Measurements from ENCODE around the gene AGMO. TPM values are rescaled to one million over a fixed set of nuclear protein-coding genes. Genes with fewer than 3 reads are reported as not detected.

Gene AGMO
- total and polyA plus RNA-seq, 2 donors from 2014 or later, result 1.4 to 4.5 TPM

GRCh38 chr7:15279640-15280039 lies 282.2 kb downstream of the AGMO start:
- TF ChIP-seq, protein P1, sequence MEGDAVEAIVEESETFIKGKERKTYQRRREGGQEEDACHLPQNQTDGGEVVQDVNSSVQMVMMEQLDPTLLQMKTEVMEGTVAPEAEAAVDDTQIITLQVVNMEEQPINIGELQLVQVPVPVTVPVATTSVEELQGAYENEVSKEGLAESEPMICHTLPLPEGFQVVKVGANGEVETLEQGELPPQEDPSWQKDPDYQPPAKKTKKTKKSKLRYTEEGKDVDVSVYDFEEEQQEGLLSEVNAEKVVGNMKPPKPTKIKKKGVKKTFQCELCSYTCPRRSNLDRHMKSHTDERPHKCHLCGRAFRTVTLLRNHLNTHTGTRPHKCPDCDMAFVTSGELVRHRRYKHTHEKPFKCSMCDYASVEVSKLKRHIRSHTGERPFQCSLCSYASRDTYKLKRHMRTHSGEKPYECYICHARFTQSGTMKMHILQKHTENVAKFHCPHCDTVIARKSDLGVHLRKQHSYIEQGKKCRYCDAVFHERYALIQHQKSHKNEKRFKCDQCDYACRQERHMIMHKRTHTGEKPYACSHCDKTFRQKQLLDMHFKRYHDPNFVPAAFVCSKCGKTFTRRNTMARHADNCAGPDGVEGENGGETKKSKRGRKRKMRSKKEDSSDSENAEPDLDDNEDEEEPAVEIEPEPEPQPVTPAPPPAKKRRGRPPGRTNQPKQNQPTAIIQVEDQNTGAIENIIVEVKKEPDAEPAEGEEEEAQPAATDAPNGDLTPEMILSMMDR (IDR thresholded peaks at IDR 0.05; ENCODE audit: borderline replicate concordance, extremely low read depth, insufficient read depth), result no peak
- Histone ChIP-seq H3K36me3 (ENCODE audit: control insufficient read depth in 2 of 3, insufficient read depth in 3 of 3, low read length in 3 of 3) (no peaks in the 10 kb centered on the region), H3K27me3 (ENCODE audit: control insufficient read depth, insufficient read depth, low read length) (no peaks in the 10 kb centered on the region), H3K4me1 (ENCODE audit: control insufficient read depth in 2 of 3, insufficient read depth in 2 of 3, low read depth in 1 of 3, low read length in 3 of 3) (no peaks in the 10 kb centered on the region), H3K9ac (ENCODE audit: low read length in 3 of 3) (no peak overlapping the region), H3K4me3 (ENCODE audit: low read length in 3 of 3) (no peak overlapping the region), H3K9me3 (ENCODE audit: control insufficient read depth in 2 of 3, insufficient read depth in 1 of 3, low read length in 3 of 3) (peaks cover 0 to 10% (median 0%) of the 10 kb centered on the region in 3 donors), H3K27ac (ENCODE audit: low read depth in 2 of 2, low read length in 2 of 2) (no peak overlapping the region)
- DNase-seq, result no peak
- FAIRE-seq, result no peak
- intact Hi-C loops (cut with DNase I), result no loop called here

DNA sequence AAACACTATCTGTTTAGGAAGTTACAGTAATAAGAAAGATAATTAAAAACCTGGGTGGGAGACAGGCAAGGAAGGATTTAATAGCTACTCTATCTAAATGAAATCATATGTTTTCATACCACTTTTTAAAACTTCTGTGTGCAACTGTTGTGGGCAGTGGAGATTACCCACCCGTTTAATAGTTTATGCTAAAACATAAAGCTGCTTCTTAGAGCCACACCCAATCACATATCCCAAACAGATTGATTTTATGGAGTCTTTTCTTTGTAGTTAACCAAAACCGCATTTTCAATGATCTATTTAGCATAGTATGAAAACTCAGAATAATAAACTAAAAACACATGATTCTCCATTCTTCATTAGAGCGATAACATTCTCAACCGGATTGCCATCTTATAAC lies 304.1 kb downstream of the AGMO start:
- FAIRE-seq (no peak), DNase-seq (no peak)
- TF ChIP-seq, protein P1 (IDR thresholded peaks at IDR 0.05; ENCODE audit: borderline replicate concordance, extremely low read depth, insufficient read depth), result no peak
- Histone ChIP-seq H3K27me3 (ENCODE audit: control insufficient read depth, insufficient read depth, low read length) (no peaks in the 10 kb centered on the region), H3K9me3 (ENCODE audit: control insufficient read depth in 2 of 3, insufficient read depth in 1 of 3, low read length in 3 of 3) (no peaks in the 10 kb centered on the region), H3K4me3 (ENCODE audit: low read length in 3 of 3) (no peak overlapping the region), H3K27ac (ENCODE audit: low read depth in 2 of 2, low read length in 2 of 2) (no peak overlapping the region), H3K4me1 (ENCODE audit: control insufficient read depth in 2 of 3, insufficient read depth in 2 of 3, low read depth in 1 of 3, low read length in 3 of 3) (no peaks in the 10 kb centered on the region), H3K36me3 (ENCODE audit: control insufficient read depth in 2 of 3, insufficient read depth in 3 of 3, low read length in 3 of 3) (no peaks in the 10 kb centered on the region), H3K9ac (ENCODE audit: low read length in 3 of 3) (no peak overlapping the region)
- intact Hi-C loops (cut with DNase I), result no loop called here

GRCh38 chr7:15252181-15252580 lies 309.6 kb downstream of the AGMO start:
- intact Hi-C loops (cut with DNase I), result no loop called here
- TF ChIP-seq, protein P1 (IDR thresholded peaks at IDR 0.05; ENCODE audit: borderline replicate concordance, extremely low read depth, insufficient read depth), result no peak
- no peak overlapping the region for H3K9ac ChIP-seq (ENCODE audit: low read length in 3 of 3)
- H3K36me3 ChIP-seq (ENCODE audit: control insufficient read depth in 2 of 3, insufficient read depth in 3 of 3, low read length in 3 of 3), result no peaks in the 10 kb centered on the region
- H3K9me3 ChIP-seq (ENCODE audit: control insufficient read depth in 2 of 3, insufficient read depth in 1 of 3, low read length in 3 of 3), result no peaks in the 10 kb centered on the region
- DNase-seq (no peak), FAIRE-seq (no peak)
- no peaks in the 10 kb centered on the region for H3K4me1 ChIP-seq (ENCODE audit: control insufficient read depth in 2 of 3, insufficient read depth in 2 of 3, low read depth in 1 of 3, low read length in 3 of 3)
- H3K27ac ChIP-seq (ENCODE audit: low read depth in 2 of 2, low read length in 2 of 2), result no peak overlapping the region
- no peak overlapping the region for H3K4me3 ChIP-seq (ENCODE audit: low read length in 3 of 3)
- H3K27me3 ChIP-seq (ENCODE audit: control insufficient read depth, insufficient read depth, low read length), result no peaks in the 10 kb centered on the region

DNA sequence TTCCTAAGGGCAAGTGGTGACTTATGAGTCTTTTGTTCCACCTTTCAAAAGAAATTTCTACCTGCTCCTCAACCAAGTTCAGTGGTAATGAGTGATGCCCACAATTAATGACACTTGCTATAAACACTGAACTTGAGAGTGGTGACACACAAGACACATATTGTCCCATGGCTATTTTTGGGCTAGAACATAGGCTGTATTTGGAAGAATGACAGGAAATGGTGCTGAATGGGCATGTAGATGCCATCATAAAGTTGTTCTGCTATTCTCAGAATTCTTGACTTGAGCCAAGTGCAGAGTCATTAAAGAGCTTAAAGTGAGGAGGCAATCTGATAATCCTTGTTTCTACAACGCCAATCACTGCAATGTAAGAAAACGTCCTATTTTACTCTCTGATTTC lies 313.3 kb downstream of the AGMO start:
- DNase-seq (no peak), FAIRE-seq (no peak)
- H3K4me1 ChIP-seq (ENCODE audit: control insufficient read depth in 2 of 3, insufficient read depth in 2 of 3, low read depth in 1 of 3, low read length in 3 of 3), result no peaks in the 10 kb centered on the region
- intact Hi-C loops (cut with DNase I), result no loop called here
- no peaks in the 10 kb centered on the region for H3K9me3 ChIP-seq (ENCODE audit: control insufficient read depth in 2 of 3, insufficient read depth in 1 of 3, low read length in 3 of 3)
- no peak overlapping the region for H3K4me3 ChIP-seq (ENCODE audit: low read length in 3 of 3)
- no peak overlapping the region for H3K9ac ChIP-seq (ENCODE audit: low read length in 3 of 3)
- H3K27ac ChIP-seq (ENCODE audit: low read depth in 2 of 2, low read length in 2 of 2), result no peak overlapping the region
- no peaks in the 10 kb centered on the region for H3K27me3 ChIP-seq (ENCODE audit: control insufficient read depth, insufficient read depth, low read length)
- TF ChIP-seq, protein P1 (IDR thresholded peaks at IDR 0.05; ENCODE audit: borderline replicate concordance, extremely low read depth, insufficient read depth), result no peak
- no peaks in the 10 kb centered on the region for H3K36me3 ChIP-seq (ENCODE audit: control insufficient read depth in 2 of 3, insufficient read depth in 3 of 3, low read length in 3 of 3)

All from kidney (tissue), 14 donors.